DMS114 treated with DMSO at 0.1 percent for 48 hours (cell line): ENCODE results near the gene TNFSF9.
"Not testable (repeated sequence)": the region's sequence is repeated elsewhere in the genome, so short reads cannot be mapped to it uniquely, and the experiment has no call there.

Experiments
- DNase-seq: peaks from one replicate; lab custom pipeline; 2025; ENCODE audit not compliant: unreplicated experiment; lab: John Stamatoyannopoulos, UW

The TNFSF9 gene

GRCh38 chr19:6508028-6508771, 22.6 kb upstream of the TNFSF9 start:
- DNase-seq, result not testable (repeated sequence)

GRCh38 chr19:6509118-6509971, 21.5 kb upstream of the TNFSF9 start:
- DNase-seq, result no peak

- DNase-seq, result no peak
Measured at GRCh38 chr19:6510618-6511017, 20.2 kb upstream of the TNFSF9 start.

GRCh38 chr19:6514089-6514488, 16.7 kb upstream of the TNFSF9 start:
- no peak for DNase-seq

- DNase-seq, result no peak
Measured at GRCh38 chr19:6514926-6515544, 15.8 kb upstream of the TNFSF9 start.

- peak; percentile 92 for DNase-seq
Measured at GRCh38 chr19:6516018-6516658, 14.7 kb upstream of the TNFSF9 start.

GRCh38 chr19:6516659-6517291, 14.1 kb upstream of the TNFSF9 start:
- peak; percentile 61 for DNase-seq

- DNase-seq, result no peak
Measured at GRCh38 chr19:6518145-6518911, 12.5 kb upstream of the TNFSF9 start.

GRCh38 chr19:6519289-6519688, 11.5 kb upstream of the TNFSF9 start:
- DNase-seq, result no peak

GRCh38 chr19:6521718-6522646, 8.8 kb upstream of the TNFSF9 start:
- no peak for DNase-seq

GRCh38 chr19:6522712-6523111, 8.1 kb upstream of the TNFSF9 start:
- no peak for DNase-seq

GRCh38 chr19:6524311-6524710, 6.5 kb upstream of the TNFSF9 start:
- no peak for DNase-seq

- no peak for DNase-seq
Measured at GRCh38 chr19:6527893-6528543, 2.8 kb upstream of the TNFSF9 start.

- DNase-seq, result no peak
Measured at GRCh38 chr19:6528544-6529121, 2.2 kb upstream of the TNFSF9 start.

GRCh38 chr19:6529351-6529750, 1.5 kb upstream of the TNFSF9 start:
- DNase-seq, result no peak

GRCh38 chr19:6529937-6530385, 865 bp upstream of the TNFSF9 start:
- no peak for DNase-seq

GRCh38 chr19:6531163-6531955, 533 bp downstream of the TNFSF9 start:
- DNase-seq, result no peak

GRCh38 chr19:6531956-6532243, 1.1 kb downstream of the TNFSF9 start:
- DNase-seq, result no peak
